ENCODE results near the gene CCDC71. TPM values are rescaled to one million over a fixed set of nuclear protein-coding genes. Genes with fewer than 3 reads are reported as not detected.

The CCDC71 gene
- total RNA-seq, 4 donors from 2014 or later = 15.6 to 31.2 (median 25.3) TPM

DNA sequence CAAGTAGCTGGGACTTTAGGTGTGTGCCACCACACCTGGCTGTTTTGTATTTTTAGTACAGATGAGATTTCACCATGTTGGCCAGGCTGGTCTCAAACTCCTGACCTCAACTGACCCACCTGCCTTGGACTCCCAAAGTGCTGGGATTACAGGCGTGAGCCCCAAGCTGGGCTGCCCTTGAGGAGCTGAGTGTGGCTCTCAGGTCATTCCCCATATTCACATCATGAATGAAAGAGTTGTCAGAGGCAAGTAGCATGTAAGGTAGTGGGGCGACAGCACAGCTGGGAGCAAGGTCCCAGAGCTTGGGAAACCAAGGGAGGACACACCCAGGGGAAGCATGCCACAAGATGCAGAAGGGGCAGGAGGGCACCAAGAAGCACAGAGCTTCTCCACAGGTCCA lies 4.9 kb downstream of the CCDC71 start:
- ATAC-seq = no peak

GRCh38 chr3:49158792-49159191 lies 7.3 kb downstream of the CCDC71 start:
- no CpG with 5 or more reads among the region's 2 CpGs for WGBS, 2 donors (ENCODE audit: low coverage in 1 of 2)
- H3K27ac ChIP-seq = no peak overlapping the region
- H3K4me1 ChIP-seq = peaks cover 0 to 3% (median 0%) of the 10 kb centered on the region in 3 donors
- H3K27me3 ChIP-seq = no peaks in the 10 kb centered on the region
- TF ChIP-seq POLR2AphosphoS5 (IDR thresholded peaks at IDR 0.05) (no peak), CTCF (IDR thresholded peaks at IDR 0.05) (no peak), POLR2A (IDR thresholded peaks at IDR 0.05) (no peak), EP300 (IDR thresholded peaks at IDR 0.05) (no peak)
- H3K36me3 ChIP-seq = peaks cover 0 to 28% of the 10 kb centered on the region in 2 donors
- ATAC-seq = no peak
- H3K4me3 ChIP-seq = no peak overlapping the region
- no peaks in the 10 kb centered on the region for H3K9me3 ChIP-seq

More for the DNA sequence above, 4.9 kb downstream of the CCDC71 start:
- TF ChIP-seq POLR2A (IDR thresholded peaks at IDR 0.05) = no peak
- no peak for TF ChIP-seq CTCF (IDR thresholded peaks at IDR 0.05)
- no peak for TF ChIP-seq EP300 (IDR thresholded peaks at IDR 0.05)
- no peak for TF ChIP-seq POLR2AphosphoS5 (IDR thresholded peaks at IDR 0.05)
- Histone ChIP-seq H3K36me3 (peaks cover 0 to 35% of the 10 kb centered on the region in 2 donors), H3K4me1 (peaks cover 0 to 23% (median 10%) of the 10 kb centered on the region in 3 donors), H3K27ac (no peak overlapping the region), H3K9me3 (no peaks in the 10 kb centered on the region), H3K4me3 (no peak overlapping the region), H3K27me3 (no peaks in the 10 kb centered on the region)
- no CpG with 5 or more reads among the region's 2 CpGs for WGBS, 2 donors (ENCODE audit: low coverage in 1 of 2)

DNA sequence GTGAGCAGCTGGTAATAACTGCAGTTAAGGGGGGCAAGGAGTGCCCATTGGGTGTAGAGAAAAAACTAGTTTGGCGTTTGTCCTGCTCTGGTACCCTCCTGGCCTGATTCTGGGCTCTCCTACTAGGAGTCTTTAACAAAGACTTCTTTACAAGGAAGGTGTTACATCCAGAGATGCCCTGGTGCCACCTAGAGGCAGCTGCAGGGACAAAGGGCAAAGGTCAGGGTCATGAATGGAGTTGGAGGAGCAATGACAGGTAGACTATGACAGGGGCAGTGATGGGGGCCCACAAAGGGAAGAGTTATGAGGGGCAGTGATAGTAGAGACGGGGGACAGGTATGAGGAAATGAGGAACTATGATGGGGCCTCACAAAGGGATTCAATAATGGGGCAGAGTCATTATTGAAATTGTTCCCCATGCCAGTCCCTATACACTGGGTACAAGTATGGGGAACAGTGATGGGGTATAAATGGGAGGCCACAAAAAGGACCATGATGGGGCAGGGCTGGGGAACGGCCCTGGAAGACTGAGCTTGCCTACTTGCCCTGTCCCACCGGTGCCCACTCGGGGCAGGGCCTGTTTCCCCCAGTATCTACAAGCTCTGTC lies 7.9 kb downstream of the CCDC71 start:
- peak; percentile 25 for ATAC-seq
- no peaks in the 10 kb centered on the region for H3K9me3 ChIP-seq
- WGBS, 2 donors (ENCODE audit: low coverage in 1 of 2) = 32 to 74% methylated on average over 3 to 5 of the region's 5 CpGs

GRCh38 chr3:49157289-49157688 lies 8.8 kb downstream of the CCDC71 start:
- Histone ChIP-seq H3K4me3 (no peak overlapping the region), H3K4me1 (no peaks in the 10 kb centered on the region), H3K36me3 (peaks cover 0 to 13% of the 10 kb centered on the region in 2 donors), H3K27me3 (no peaks in the 10 kb centered on the region), H3K9me3 (no peaks in the 10 kb centered on the region), H3K27ac (no peak overlapping the region)
- WGBS, 2 donors (ENCODE audit: low coverage in 1 of 2) = 42 to 73% methylated on average over 1 of the region's 1 CpG
- TF ChIP-seq CTCF (IDR thresholded peaks at IDR 0.05) = no peak
- no peak for TF ChIP-seq POLR2A (IDR thresholded peaks at IDR 0.05)
- no peak for TF ChIP-seq EP300 (IDR thresholded peaks at IDR 0.05)
- no peak for TF ChIP-seq POLR2AphosphoS5 (IDR thresholded peaks at IDR 0.05)
- ATAC-seq = no peak

More for the DNA sequence above, 7.9 kb downstream of the CCDC71 start:
- Histone ChIP-seq H3K36me3 (peaks cover 0 to 22% of the 10 kb centered on the region in 2 donors), H3K4me3 (no peak overlapping the region), H3K4me1 (no peaks in the 10 kb centered on the region), H3K27me3 (no peaks in the 10 kb centered on the region), H3K27ac (no peak overlapping the region)
- TF ChIP-seq POLR2AphosphoS5 (IDR thresholded peaks at IDR 0.05) = no peak
- TF ChIP-seq POLR2A (IDR thresholded peaks at IDR 0.05) = no peak
- peak in 1 of 4 experiments; percentile 30 for TF ChIP-seq CTCF (IDR thresholded peaks at IDR 0.05)
- no peak for TF ChIP-seq EP300 (IDR thresholded peaks at IDR 0.05)

- ATAC-seq = no peak
- H3K27ac ChIP-seq = no peak overlapping the region
- 60 to 75% methylated on average over 1 to 2 of the region's 3 CpGs for WGBS, 2 donors (ENCODE audit: low coverage in 1 of 2)
These were observed 12.7 kb downstream of the CCDC71 start for GRCh38 chr3:49153349-49153912.

More at GRCh38 chr3:49153349-49153912, 12.7 kb downstream of the CCDC71 start:
- no peaks in the 10 kb centered on the region for H3K27me3 ChIP-seq
- H3K4me3 ChIP-seq = no peak overlapping the region
- TF ChIP-seq CTCF (IDR thresholded peaks at IDR 0.05) (no peak), POLR2AphosphoS5 (IDR thresholded peaks at IDR 0.05) (no peak), EP300 (IDR thresholded peaks at IDR 0.05) (no peak), POLR2A (IDR thresholded peaks at IDR 0.05) (no peak)
- H3K9me3 ChIP-seq = no peaks in the 10 kb centered on the region
- no peaks in the 10 kb centered on the region for H3K4me1 ChIP-seq
- no peaks in the 10 kb centered on the region for H3K36me3 ChIP-seq
